Neural crest cell (in vitro differentiated cells): ENCODE results near the gene DNAAF5. TPM values are rescaled to one million over a fixed set of nuclear protein-coding genes. Genes with fewer than 3 reads are reported as not detected.

ENCODE experiments used
- DNase-seq: peaks from one replicate; pipeline ENCODE4 v3.0.0; 2021; ENCODE audit warnings: low read depth, mixed read lengths, low spot score
- H3K27ac Mint-ChIP-seq: one replicate; pipeline ENCODE4 v1.8.0; 2021; ENCODE audit warnings: mild to moderate bottlenecking, mixed read lengths; ENCODE audit not compliant: unreplicated experiment
- H3K27me3 Mint-ChIP-seq: 2 replicates; pipeline ENCODE4 v1.8.0; 2021; ENCODE audit warnings: low read depth, mild to moderate bottlenecking, mixed read lengths
- H3K36me3 Mint-ChIP-seq: 2 replicates; pipeline ENCODE4 v1.8.0; 2021; ENCODE audit warnings: low read depth, mild to moderate bottlenecking, mixed read lengths
- H3K4me1 Mint-ChIP-seq: 2 replicates; pipeline ENCODE4 v1.8.0; 2021; ENCODE audit warnings: mixed read lengths
- H3K4me3 Mint-ChIP-seq: one replicate; pipeline ENCODE4 v1.8.0; 2021; ENCODE audit warnings: mild to moderate bottlenecking, mixed read lengths
- H3K9me3 Mint-ChIP-seq: 2 replicates; pipeline ENCODE4 v1.8.0; 2021; ENCODE audit warnings: mixed read lengths
- total RNA-seq: library from RNA; stranded (reverse); gene quantifications from 2 replicates; pipeline ENCODE4 v1.2.1, GENCODE V29; 2021
- TF ChIP-seq, protein P1 (sequence below): fragments of 200-600 bp; sonication (generic); conservative IDR thresholded peaks from 2 replicates; pipeline ENCODE4 v1.5.0; 2021; ENCODE audit warnings: antibody characterized with exemption, mild to moderate bottlenecking

The DNAAF5 gene
- total RNA-seq, 1 donor from 2014 or later = 54.2 TPM

DNA sequence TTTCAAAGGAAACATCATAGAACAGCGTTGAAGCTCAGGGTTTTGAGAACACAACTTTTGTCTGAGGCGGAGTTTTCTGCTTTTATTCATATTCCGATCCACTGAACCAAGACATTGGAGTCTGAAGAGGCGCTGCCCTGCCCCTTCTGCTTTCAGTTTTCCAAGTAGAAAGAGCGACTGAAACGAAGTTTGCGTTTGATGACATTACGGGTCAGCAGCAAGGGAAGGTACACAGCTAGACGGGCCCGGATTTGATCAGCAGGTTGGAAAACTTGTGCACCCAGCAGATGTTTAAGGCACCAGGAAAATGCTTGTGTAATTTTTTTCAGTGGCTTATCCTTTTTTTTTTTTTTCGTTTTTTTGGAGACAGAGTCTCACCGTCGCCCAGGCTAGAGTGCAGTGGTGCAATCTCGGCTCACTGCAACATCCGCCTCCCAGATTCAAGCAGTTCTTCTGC, 106.5 kb downstream of the DNAAF5 start:
- H3K27me3 Mint-ChIP-seq = no peaks in the 10 kb centered on the region
- TF ChIP-seq, protein P1, sequence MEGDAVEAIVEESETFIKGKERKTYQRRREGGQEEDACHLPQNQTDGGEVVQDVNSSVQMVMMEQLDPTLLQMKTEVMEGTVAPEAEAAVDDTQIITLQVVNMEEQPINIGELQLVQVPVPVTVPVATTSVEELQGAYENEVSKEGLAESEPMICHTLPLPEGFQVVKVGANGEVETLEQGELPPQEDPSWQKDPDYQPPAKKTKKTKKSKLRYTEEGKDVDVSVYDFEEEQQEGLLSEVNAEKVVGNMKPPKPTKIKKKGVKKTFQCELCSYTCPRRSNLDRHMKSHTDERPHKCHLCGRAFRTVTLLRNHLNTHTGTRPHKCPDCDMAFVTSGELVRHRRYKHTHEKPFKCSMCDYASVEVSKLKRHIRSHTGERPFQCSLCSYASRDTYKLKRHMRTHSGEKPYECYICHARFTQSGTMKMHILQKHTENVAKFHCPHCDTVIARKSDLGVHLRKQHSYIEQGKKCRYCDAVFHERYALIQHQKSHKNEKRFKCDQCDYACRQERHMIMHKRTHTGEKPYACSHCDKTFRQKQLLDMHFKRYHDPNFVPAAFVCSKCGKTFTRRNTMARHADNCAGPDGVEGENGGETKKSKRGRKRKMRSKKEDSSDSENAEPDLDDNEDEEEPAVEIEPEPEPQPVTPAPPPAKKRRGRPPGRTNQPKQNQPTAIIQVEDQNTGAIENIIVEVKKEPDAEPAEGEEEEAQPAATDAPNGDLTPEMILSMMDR = no peak
- H3K4me3 Mint-ChIP-seq = no peak overlapping the region
- peaks cover 3% of the 10 kb centered on the region for H3K36me3 Mint-ChIP-seq
- DNase-seq = no peak
- peaks cover 31% of the 10 kb centered on the region for H3K4me1 Mint-ChIP-seq
- no peak overlapping the region for H3K27ac Mint-ChIP-seq
- no peaks in the 10 kb centered on the region for H3K9me3 Mint-ChIP-seq

GRCh38 chr7:833601-834258, 107.2 kb downstream of the DNAAF5 start:
- peaks cover 31% of the 10 kb centered on the region for H3K4me1 Mint-ChIP-seq

DNA sequence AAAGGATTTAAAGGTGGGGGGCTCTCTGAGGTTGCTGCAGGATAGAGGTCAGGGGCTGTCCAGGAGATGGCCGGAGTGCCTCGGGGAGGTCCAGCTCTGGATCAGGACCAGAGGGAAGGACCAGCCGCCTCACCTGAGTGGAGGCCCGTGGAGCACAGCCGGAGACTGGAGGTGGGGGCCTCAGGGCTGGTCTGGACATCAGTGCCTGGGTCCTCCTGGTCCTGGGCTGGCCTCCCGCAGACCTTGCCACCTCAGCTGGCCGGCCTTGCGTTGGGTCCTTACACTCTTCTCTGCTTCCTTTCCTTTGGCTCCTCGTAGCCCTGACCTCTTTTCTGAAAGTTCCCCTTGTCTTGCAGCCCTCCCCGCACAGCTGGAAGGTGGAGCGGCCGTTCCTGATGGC, 107.8 kb downstream of the DNAAF5 start:
- Mint-ChIP-seq H3K36me3 (peaks cover 5% of the 10 kb centered on the region), H3K9me3 (no peaks in the 10 kb centered on the region), H3K27me3 (no peaks in the 10 kb centered on the region), H3K27ac (no peak overlapping the region), H3K4me3 (no peak overlapping the region), H3K4me1 (peaks cover 25% of the 10 kb centered on the region)
- no peak for DNase-seq
- TF ChIP-seq, protein P1 = no peak

More at GRCh38 chr7:833601-834258, 107.2 kb downstream of the DNAAF5 start:
- no peak overlapping the region for H3K27ac Mint-ChIP-seq
- no peaks in the 10 kb centered on the region for H3K27me3 Mint-ChIP-seq
- peaks cover 3% of the 10 kb centered on the region for H3K36me3 Mint-ChIP-seq
- H3K4me3 Mint-ChIP-seq = no peak overlapping the region
- TF ChIP-seq, protein P1 = no peak
- no peaks in the 10 kb centered on the region for H3K9me3 Mint-ChIP-seq
- DNase-seq = no peak

GRCh38 chr7:835021-835420, 108.5 kb downstream of the DNAAF5 start:
- Mint-ChIP-seq H3K4me1 (peaks cover 25% of the 10 kb centered on the region), H3K27ac (no peak overlapping the region), H3K9me3 (no peaks in the 10 kb centered on the region), H3K4me3 (no peak overlapping the region), H3K36me3 (peaks cover 10% of the 10 kb centered on the region), H3K27me3 (no peaks in the 10 kb centered on the region)
- TF ChIP-seq, protein P1 = no peak
- DNase-seq = no peak

DNA sequence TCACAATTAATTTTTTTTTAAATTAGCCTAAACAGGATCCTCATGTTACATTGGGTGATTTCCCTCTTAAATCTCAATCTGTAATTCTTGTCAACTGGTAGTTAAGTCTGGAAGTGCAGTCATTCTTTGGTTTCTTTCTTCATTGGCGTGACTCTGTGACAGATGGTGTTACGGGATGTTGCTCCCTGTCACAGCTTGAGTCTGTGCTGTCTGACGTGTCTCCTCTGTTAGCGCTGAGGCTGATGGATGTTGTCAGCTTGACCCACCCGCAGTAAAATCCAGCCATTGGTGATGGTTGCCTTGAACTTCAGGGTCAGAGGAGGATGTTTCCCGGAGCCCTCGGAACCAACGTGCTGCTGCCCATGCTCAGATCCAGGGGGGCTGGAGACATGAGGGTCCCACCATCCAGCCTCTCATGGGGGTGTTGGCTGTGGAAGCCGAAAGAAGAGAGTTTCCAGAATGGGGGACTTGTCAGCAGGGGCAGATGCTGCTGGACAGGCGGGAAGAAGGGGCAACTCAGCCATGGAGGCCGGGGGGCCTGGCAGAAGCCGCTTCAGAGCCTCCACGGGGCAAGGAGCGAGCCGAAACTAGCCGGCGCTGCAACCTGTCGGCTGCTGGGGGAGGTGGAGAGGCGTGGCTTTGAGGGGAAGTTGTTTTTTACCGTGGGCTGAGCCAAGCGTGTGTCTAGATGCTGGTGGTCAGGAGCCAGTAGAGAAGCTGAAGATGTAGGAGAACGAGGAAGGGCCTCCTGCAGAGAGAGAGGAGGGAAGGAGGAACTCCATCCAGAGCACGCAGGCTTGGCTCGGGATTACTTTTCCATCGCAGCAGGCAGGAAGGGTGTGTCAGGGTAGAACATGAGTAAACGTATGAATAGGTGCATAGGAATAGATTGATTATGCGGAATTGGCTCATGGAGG, 109.2 kb downstream of the DNAAF5 start:
- Mint-ChIP-seq H3K36me3 (peaks cover 10% of the 10 kb centered on the region), H3K27ac (peak overlapping the region; percentile 75), H3K4me1 (peaks cover 25% of the 10 kb centered on the region), H3K9me3 (no peaks in the 10 kb centered on the region), H3K4me3 (no peak overlapping the region), H3K27me3 (no peaks in the 10 kb centered on the region)
- TF ChIP-seq, protein P1 = no peak
- DNase-seq = no peak

Other genes with a start within 250 kb of the DNAAF5 start
- 0.82 and 1.0 TPM in 2 replicates for gene PDGFA, start 206.9 kb upstream of the DNAAF5 start, total RNA-seq
- gene PRKAR1B, start 582 bp downstream of the DNAAF5 start, total RNA-seq = 8.1 and 9.5 TPM in 2 replicates
- gene SUN1, start 105.8 kb downstream of the DNAAF5 start, total RNA-seq = 99.9 and 101 TPM in 2 replicates
- gene GET4, start 149.9 kb downstream of the DNAAF5 start, total RNA-seq = 50.4 and 55.2 TPM in 2 replicates
- 5.2 and 6.4 TPM in 2 replicates for gene ADAP1, start 228.0 kb downstream of the DNAAF5 start, total RNA-seq
- gene COX19, start 248.8 kb downstream of the DNAAF5 start, total RNA-seq = 12.7 and 13.1 TPM in 2 replicates